Measurements from ENCODE around the gene EEF1E1. TPM values are rescaled to one million over a fixed set of nuclear protein-coding genes. Genes with fewer than 3 reads are reported as not detected.

The EEF1E1 gene
- total RNA-seq, 1 experiment from 2014 or later = 147 TPM

- no peaks in the 10 kb centered on the region for H3K27me3 ChIP-seq (replicated peaks; ENCODE audit: insufficient read depth, low read depth, low read length, poor library complexity)
- no TSS peak for BruUV-seq (replicated peaks)
- intact Hi-C loops (cut with micrococcal nuclease; ENCODE audit: unreplicated experiment) = no loop called here
- peaks cover 10% of the 10 kb centered on the region for H3K4me1 ChIP-seq (ENCODE audit: insufficient read depth, low read length, poor library complexity, severe bottlenecking)
- POLR2A ChIA-PET (ENCODE audit: low non-redundant PET) = no interaction called here
- TF ChIP-seq, protein P1, sequence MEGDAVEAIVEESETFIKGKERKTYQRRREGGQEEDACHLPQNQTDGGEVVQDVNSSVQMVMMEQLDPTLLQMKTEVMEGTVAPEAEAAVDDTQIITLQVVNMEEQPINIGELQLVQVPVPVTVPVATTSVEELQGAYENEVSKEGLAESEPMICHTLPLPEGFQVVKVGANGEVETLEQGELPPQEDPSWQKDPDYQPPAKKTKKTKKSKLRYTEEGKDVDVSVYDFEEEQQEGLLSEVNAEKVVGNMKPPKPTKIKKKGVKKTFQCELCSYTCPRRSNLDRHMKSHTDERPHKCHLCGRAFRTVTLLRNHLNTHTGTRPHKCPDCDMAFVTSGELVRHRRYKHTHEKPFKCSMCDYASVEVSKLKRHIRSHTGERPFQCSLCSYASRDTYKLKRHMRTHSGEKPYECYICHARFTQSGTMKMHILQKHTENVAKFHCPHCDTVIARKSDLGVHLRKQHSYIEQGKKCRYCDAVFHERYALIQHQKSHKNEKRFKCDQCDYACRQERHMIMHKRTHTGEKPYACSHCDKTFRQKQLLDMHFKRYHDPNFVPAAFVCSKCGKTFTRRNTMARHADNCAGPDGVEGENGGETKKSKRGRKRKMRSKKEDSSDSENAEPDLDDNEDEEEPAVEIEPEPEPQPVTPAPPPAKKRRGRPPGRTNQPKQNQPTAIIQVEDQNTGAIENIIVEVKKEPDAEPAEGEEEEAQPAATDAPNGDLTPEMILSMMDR (conservative IDR thresholded peaks at IDR 0.05; ENCODE audit: low read depth, low read length) = no peak
- no peak for TF ChIP-seq EZH2 (IDR thresholded peaks at IDR 0.05; ENCODE audit: borderline replicate concordance, low read depth, low read length, poor library complexity, severe bottlenecking)
- H3K36me3 ChIP-seq (ENCODE audit: insufficient read depth, low read length, poor library complexity, severe bottlenecking) = peaks cover 88% of the 10 kb centered on the region
- no peak overlapping the region for H3K27ac ChIP-seq (ENCODE audit: low read depth, low read length, poor library complexity, severe bottlenecking)
- CTCF ChIA-PET = no interaction called here
- H3K9me3 ChIP-seq (ENCODE audit: low read depth, low read length, poor library complexity, severe bottlenecking) = peaks cover 15% of the 10 kb centered on the region
- DNase-seq (ENCODE audit: low spot score) = no peak
- no peak overlapping the region for H3K4me3 ChIP-seq (ENCODE audit: low read depth, low read length, poor library complexity, severe bottlenecking)
Measured at GRCh38 chr6:8090650-8091049, 11.7 kb downstream of the EEF1E1 start.

- BruUV-seq (replicated peaks) = no TSS peak
- DNase-seq (ENCODE audit: low spot score) = no peak
- no peaks in the 10 kb centered on the region for H3K27me3 ChIP-seq (replicated peaks; ENCODE audit: insufficient read depth, low read depth, low read length, poor library complexity)
- H3K36me3 ChIP-seq (ENCODE audit: insufficient read depth, low read length, poor library complexity, severe bottlenecking) = peaks cover 70% of the 10 kb centered on the region
- no peak overlapping the region for H3K4me3 ChIP-seq (ENCODE audit: low read depth, low read length, poor library complexity, severe bottlenecking)
- peaks cover 25% of the 10 kb centered on the region for H3K4me1 ChIP-seq (ENCODE audit: insufficient read depth, low read length, poor library complexity, severe bottlenecking)
- no peak for TF ChIP-seq EZH2 (IDR thresholded peaks at IDR 0.05; ENCODE audit: borderline replicate concordance, low read depth, low read length, poor library complexity, severe bottlenecking)
- TF ChIP-seq, protein P1 (conservative IDR thresholded peaks at IDR 0.05; ENCODE audit: low read depth, low read length) = no peak
- ChIA-PET POLR2A (ENCODE audit: low non-redundant PET) (interaction anchor here (0.6 kb wide), 1 partner anchor 10 kb away, joined by 4 read pairs; no protein-coding TSS in a partner anchor), CTCF (no interaction called here)
- H3K9me3 ChIP-seq (ENCODE audit: low read depth, low read length, poor library complexity, severe bottlenecking) = peaks cover 15% of the 10 kb centered on the region
- intact Hi-C loops (cut with micrococcal nuclease; ENCODE audit: unreplicated experiment) = no loop called here
- H3K27ac ChIP-seq (ENCODE audit: low read depth, low read length, poor library complexity, severe bottlenecking) = no peak overlapping the region
Measured at GRCh38 chr6:8088886-8089285, 13.5 kb downstream of the EEF1E1 start.

GRCh38 chr6:8087870-8088754, 14.2 kb downstream of the EEF1E1 start:
- Histone ChIP-seq H3K4me1 (ENCODE audit: insufficient read depth, low read length, poor library complexity, severe bottlenecking) (peaks cover 32% of the 10 kb centered on the region), H3K9me3 (ENCODE audit: low read depth, low read length, poor library complexity, severe bottlenecking) (peaks cover 15% of the 10 kb centered on the region), H3K36me3 (ENCODE audit: insufficient read depth, low read length, poor library complexity, severe bottlenecking) (peaks cover 62% of the 10 kb centered on the region), H3K27ac (ENCODE audit: low read depth, low read length, poor library complexity, severe bottlenecking) (no peak overlapping the region), H3K4me3 (ENCODE audit: low read depth, low read length, poor library complexity, severe bottlenecking) (no peak overlapping the region), H3K27me3 (replicated peaks; ENCODE audit: insufficient read depth, low read depth, low read length, poor library complexity) (no peaks in the 10 kb centered on the region)
- DNase-seq (ENCODE audit: low spot score) = no peak
- POLR2A ChIA-PET (ENCODE audit: low non-redundant PET) = no interaction called here
- CTCF ChIA-PET = no interaction called here
- TF ChIP-seq, protein P1 (conservative IDR thresholded peaks at IDR 0.05; ENCODE audit: low read depth, low read length) = no peak
- no peak for TF ChIP-seq EZH2 (IDR thresholded peaks at IDR 0.05; ENCODE audit: borderline replicate concordance, low read depth, low read length, poor library complexity, severe bottlenecking)
- intact Hi-C loops (cut with micrococcal nuclease; ENCODE audit: unreplicated experiment) = no loop called here
- BruUV-seq (replicated peaks) = no TSS peak
